HG02870 (cell line): ENCODE data around the gene INSM1.
"Not testable (repeated sequence)": the region's sequence is repeated elsewhere in the genome, so short reads cannot be mapped to it uniquely, and the experiment has no call there.

Experiments used
- ATAC-seq: cut with Tn5 transposase; IDR thresholded peaks from one replicate; pipeline ENCODE4 v1.9.1; 2021; ENCODE audit warnings: mild to moderate bottlenecking, moderate library complexity; ENCODE audit not compliant: unreplicated experiment

The INSM1 gene

GRCh38 chr20:20367575-20368417 lies at the start of gene INSM1:
INSM1 (plus strand) TSS chr20:20368104; CDS start chr20:20368268, 164 bp downstream.
- ATAC-seq = no peak

GRCh38 chr20:20318365-20319161 lies 49.3 kb upstream of the INSM1 start:
- ATAC-seq = no peak

GRCh38 chr20:20321134-20321533 lies 46.8 kb upstream of the INSM1 start:
- ATAC-seq = no peak

GRCh38 chr20:20321917-20322316 lies 46.0 kb upstream of the INSM1 start:
- ATAC-seq = no peak

- ATAC-seq = no peak
These were observed 45.0 kb upstream of the INSM1 start for GRCh38 chr20:20322912-20323311.

GRCh38 chr20:20327746-20328145 lies 40.2 kb upstream of the INSM1 start:
- ATAC-seq = no peak

- ATAC-seq = no peak
These were observed 38.3 kb upstream of the INSM1 start for GRCh38 chr20:20329564-20329963.

GRCh38 chr20:20331156-20331555 lies 36.7 kb upstream of the INSM1 start:
- no peak for ATAC-seq

- ATAC-seq = no peak
These were observed 36.1 kb upstream of the INSM1 start for GRCh38 chr20:20331817-20332216.

GRCh38 chr20:20333866-20334265 lies 34.0 kb upstream of the INSM1 start:
- ATAC-seq = no peak

GRCh38 chr20:20334489-20334888 lies 33.4 kb upstream of the INSM1 start:
- ATAC-seq = peak; percentile 98

- no peak for ATAC-seq
These were observed 29.7 kb upstream of the INSM1 start for GRCh38 chr20:20338133-20338730.

GRCh38 chr20:20340443-20340842 lies 27.5 kb upstream of the INSM1 start:
- ATAC-seq = no peak

- ATAC-seq = no peak
These were observed 26.5 kb upstream of the INSM1 start for GRCh38 chr20:20341371-20341770.

GRCh38 chr20:20342066-20342465 lies 25.8 kb upstream of the INSM1 start:
- ATAC-seq = no peak

GRCh38 chr20:20343932-20344331 lies 24.0 kb upstream of the INSM1 start:
- ATAC-seq = no peak

GRCh38 chr20:20344476-20344875 lies 23.4 kb upstream of the INSM1 start:
- no peak for ATAC-seq

- ATAC-seq = no peak
These were observed 14.3 kb upstream of the INSM1 start for GRCh38 chr20:20353576-20353975.

- not testable (repeated sequence) for ATAC-seq
These were observed 12.4 kb upstream of the INSM1 start for GRCh38 chr20:20355503-20355902.

- no peak for ATAC-seq
These were observed 9.1 kb upstream of the INSM1 start for GRCh38 chr20:20358801-20359200.

GRCh38 chr20:20359628-20360027 lies 8.3 kb upstream of the INSM1 start:
- ATAC-seq = no peak

- peak; percentile 72 for ATAC-seq
These were observed 7.4 kb upstream of the INSM1 start for GRCh38 chr20:20360464-20360863.
